HT-29 (cell line): ENCODE measurements around the gene MRAP2. TPM values are rescaled to one million over a fixed set of nuclear protein-coding genes. Genes with fewer than 3 reads are reported as not detected.
"Not testable (repeated sequence)": the region's sequence is repeated elsewhere in the genome, so short reads cannot be mapped to it uniquely, and the experiment has no call there.

Source experiments
- DNase-seq: peaks from one replicate; pipeline ENCODE4 v3.0.0-alpha.2; 2015; ENCODE audit warnings: low spot score
- total RNA-seq: library from RNA; depleted of rRNA; stranded (reverse); fragments of >200 nt; shearing (Covaris generic); gene quantifications from 2 replicates; pipeline ENCODE4 v1.2.3, GENCODE V29; 2014

The MRAP2 gene
- total RNA-seq, 1 experiment from 2014 or later: 10.5 TPM

DNA sequence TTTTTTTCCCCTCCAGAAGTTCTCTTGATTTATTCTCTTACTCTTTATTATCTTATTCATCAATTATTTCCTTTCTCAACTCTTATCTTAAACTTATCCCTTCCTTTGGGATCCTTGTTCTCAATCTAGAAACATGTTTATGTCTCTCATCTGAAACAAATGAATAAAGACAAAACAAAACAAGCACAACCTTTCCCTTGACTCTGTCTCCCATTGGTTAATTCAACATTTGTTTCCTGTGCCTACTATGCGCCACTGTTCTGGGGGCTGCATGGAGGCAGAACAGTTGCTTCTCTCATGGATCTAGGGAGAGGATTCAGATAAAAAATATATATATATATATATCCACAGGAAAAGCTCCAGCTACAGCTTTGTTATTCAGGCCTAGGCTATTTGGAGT lies 5.2 kb upstream of the MRAP2 start:
- DNase-seq: no peak

GRCh38 chr6:84032000-84032399 lies 1.6 kb upstream of the MRAP2 start:
- not testable (repeated sequence) for DNase-seq

GRCh38 chr6:84035484-84035883 lies 1.9 kb downstream of the MRAP2 start:
- DNase-seq: no peak

DNA sequence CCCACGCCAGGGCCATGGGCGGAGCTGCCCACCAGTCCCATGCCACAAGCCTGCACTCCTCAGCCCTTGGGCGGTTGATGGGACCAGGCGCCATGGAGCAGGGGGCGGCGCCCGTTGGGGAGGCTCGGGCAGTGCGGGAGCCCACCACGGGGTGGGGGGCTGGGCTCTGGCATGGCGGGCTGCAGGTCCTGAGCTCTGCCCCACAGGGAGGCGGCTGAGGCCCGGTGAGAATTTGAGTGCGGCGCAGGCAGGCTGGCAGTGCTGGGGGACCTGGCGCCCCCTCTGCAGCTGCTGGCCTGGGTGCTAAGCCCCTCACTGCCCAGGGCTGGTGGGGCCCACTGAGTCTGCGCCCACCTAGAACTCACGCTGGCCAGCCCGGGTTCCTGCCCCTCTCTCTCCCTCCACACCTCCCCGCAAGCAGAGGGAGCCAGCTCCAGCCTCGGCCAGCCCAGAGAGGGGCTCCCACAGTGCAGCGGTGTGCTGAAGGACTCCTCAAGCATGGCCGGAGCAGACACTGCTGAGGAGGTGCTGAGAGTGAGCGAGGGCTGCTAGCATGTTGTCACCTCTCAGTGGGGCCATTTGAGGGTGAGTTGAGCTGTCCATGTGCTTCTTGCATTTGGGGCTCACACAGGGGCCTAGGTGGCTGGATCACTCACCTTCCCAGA lies 4.0 kb downstream of the MRAP2 start:
- DNase-seq: no peak

DNA sequence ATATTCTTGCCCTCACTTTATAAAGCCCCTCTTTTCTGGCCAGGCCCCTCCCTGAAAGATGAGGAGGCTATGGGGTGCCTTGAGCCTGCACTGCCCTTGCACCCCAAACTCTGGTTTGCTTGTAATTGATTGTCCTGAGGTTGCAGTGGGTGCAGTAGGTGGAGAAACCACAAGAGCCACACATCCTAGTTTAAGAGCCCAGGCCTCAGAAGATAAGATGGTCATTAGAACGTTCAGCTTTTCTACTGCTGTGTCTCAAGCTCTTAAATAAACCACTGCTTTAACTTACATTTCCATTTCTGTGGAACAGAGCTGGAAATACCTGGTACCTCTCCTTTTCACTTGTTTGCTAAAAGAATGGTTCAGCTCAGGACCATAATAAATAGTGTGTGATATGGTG lies 9.0 kb downstream of the MRAP2 start:
- DNase-seq: no peak

DNA sequence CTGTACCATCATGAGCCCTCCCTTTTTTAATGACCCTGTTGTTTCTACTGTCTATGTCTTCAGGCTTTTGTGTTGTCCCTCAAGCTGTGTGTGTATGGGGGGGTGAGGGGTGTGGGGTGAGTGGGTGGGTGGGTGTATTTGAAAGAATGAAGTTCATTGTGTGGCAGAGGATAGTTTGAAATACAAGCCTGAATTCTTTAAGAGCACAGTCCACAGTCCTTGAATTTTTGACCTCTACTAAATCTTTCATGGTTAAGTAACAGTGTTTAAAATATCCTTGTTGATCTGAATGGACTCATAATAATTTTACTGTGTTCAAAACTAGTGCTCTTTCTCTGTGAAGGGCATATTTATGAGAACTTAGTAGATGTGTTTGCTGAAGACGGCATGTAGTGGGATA lies 10.0 kb downstream of the MRAP2 start:
- no peak for DNase-seq

DNA sequence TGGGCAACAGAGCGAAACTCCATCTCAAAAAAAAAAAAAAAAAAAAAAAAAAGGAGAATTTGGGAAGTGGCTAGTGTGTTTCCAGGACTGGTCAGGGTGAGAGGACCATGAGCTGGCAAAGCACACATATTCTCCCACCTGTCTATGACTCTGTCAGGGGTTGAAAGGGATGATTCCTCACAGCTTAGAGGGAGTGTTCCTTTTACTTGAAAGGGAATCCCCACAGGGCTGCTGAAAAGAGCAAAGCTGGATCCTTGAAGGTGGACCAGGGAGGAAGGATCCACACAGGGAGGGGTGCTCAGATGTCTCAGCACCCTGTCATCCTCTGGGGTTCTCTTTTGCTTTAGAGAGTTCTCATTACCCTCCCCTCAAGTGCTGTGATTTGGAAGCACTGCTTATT lies 13.2 kb downstream of the MRAP2 start:
- no peak for DNase-seq

- DNase-seq: no peak
These were observed 15.0 kb downstream of the MRAP2 start for GRCh38 chr6:84048588-84048987.

DNA sequence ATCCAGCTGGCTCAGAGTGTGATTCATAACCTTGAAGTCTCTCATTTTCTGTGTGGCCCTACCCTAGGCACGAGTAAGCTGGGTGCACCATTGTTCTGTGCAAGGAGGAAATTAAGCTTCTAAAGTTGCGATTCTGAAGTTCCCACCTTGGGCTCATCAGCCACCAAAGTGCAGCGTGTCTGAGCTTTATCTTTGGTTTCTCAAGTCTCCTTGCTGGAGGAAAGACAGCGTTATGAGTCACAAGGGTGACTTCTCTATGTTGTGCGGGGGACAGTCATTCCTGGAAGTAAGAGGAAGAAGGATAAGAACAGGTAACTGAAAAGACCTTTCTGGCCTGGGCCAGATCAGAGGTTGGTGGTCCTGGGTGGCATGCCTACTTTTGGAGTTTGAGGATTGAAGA lies 16.8 kb downstream of the MRAP2 start:
- DNase-seq: no peak

DNA sequence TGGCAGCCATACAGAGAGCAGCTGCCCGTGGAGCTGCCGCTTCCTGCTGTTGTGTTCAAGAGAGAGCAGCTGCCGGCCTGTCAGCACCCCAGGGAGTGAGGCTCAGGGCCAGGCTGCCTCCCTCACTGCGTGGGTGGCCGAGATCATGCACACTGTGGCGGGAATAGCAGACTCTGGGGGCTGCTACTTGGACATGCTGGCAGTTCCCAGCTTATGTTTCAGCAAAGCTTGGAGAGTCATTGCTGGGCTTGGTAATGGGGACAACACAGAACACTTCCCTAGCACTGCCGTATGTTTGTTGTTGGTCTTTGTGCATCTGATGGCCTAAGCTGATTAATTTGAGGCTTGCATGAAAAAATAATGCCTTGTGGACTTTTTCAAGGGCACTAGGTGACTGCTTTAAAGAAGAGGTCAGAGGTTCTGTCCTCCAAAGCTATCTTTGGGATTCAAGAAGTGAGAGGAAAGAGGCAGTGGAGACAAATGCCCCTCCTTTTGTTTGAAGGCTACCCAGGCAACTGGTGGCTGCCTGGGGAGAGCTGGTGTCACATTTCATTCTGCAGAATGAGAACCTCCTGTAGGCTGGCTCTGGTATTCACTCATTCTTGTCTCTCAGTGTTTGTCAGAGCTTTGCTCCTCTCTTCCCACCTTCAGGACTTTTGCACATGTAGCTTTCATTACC lies 18.8 kb downstream of the MRAP2 start:
- peak; percentile 21 for DNase-seq

DNA sequence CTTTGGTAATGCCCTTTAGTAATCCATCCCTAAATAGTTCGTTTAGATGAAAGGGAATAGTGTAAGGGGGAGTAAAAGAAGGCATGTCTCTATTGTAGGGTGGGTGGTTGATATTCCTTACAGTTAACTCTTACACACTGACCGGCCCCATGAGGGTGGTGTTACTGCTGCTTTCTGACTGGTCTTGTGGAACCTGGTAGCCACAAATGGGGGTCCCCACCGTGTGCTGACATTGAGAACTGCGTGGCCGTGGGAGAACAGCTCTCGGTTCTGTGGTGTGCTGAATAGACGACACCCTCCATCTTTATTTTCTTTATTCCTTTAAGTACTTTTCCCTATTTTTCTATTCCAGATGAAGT lies 19.3 kb downstream of the MRAP2 start:
- DNase-seq: no peak

GRCh38 chr6:84055647-84056046 lies 22.1 kb downstream of the MRAP2 start:
- no peak for DNase-seq

DNA sequence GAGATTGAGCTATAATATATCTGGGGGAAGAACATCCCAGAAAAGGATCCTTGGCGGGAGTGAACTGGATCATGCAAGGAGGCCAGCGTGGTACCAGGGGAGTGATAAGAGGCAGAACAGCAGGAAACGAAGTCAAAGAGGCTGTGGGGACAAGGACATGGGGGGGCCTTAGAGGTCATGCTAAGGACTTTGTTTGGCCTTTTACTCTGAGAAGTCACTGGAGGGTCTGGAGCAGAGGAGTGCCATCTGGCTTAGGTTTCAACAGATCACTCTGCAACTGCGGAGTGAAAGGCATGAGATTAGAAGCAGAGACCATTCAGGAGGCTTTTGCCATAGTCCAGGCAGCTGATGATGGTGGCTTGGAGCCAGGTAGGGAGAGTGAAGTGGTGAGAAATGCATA lies 24.3 kb downstream of the MRAP2 start:
- DNase-seq: no peak

GRCh38 chr6:84059082-84059481 lies 25.5 kb downstream of the MRAP2 start:
- DNase-seq: no peak

GRCh38 chr6:84061174-84061573 lies 27.6 kb downstream of the MRAP2 start:
- no peak for DNase-seq

DNA sequence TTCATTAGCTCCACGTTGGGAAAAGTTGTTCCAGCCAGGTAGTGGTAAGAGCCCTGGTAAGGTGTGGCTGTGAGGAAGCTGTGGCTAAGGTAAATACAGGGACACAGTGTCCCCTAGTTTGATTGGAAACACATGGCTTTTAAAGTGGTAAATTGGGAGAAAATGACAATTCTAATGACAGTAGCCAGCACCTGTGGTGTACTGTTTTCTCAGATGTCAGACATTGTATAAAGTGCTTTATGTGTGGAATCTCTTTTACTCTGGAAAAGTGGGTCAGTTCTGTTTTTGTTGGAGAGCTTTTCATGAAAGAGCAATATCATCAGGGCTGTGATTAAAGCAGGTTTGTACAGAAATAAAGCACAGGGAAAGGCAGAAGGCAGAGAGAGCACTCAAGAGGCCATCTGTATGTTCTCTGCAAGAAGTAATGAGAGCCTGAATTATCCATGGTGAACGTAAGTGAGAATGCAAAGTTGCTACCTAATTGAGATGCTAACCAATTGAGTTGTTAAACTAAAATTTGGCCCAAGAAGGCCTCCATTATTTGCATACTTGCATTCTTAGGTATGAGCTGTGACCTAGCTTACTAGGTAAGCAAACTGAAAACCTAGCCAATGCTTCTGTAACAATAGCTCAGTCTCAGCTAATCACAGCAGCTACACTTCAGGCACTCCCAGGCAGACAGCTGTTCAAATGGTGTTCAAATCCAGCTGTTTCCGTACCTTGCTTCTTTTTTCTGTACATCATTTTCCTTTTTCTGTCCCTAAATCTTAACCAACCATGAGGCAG lies 28.2 kb downstream of the MRAP2 start:
- DNase-seq: no peak

DNA sequence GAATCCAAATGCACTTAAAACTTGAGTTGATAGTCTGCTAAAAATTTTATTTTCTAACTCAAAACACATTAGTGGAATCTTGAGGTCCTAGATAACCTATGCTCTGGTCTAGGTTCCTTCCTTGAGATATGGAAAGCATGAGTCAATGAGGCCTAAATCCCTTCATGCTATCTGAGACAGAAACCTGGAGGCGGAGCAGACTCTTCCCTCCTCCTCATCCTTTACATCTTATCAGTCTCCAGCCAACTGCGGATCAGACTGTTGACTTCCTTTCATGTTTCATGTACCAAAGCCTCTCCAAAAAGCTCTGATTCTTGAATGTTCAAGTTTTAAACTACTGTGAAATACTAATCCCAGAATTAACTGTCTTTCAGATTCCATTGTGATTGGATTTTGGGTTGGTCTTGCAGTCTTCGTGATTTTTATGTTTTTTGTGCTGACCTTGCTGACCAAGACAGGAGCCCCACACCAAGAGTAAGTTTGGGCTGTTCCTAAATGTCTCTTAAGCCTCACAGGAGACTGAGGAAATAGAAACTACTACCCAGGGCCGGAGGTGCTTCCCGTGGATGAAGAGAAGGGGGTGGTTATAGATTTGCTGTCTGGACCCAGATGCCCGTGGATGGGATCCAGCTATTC lies 29.1 kb downstream of the MRAP2 start:
- DNase-seq: no peak

DNA sequence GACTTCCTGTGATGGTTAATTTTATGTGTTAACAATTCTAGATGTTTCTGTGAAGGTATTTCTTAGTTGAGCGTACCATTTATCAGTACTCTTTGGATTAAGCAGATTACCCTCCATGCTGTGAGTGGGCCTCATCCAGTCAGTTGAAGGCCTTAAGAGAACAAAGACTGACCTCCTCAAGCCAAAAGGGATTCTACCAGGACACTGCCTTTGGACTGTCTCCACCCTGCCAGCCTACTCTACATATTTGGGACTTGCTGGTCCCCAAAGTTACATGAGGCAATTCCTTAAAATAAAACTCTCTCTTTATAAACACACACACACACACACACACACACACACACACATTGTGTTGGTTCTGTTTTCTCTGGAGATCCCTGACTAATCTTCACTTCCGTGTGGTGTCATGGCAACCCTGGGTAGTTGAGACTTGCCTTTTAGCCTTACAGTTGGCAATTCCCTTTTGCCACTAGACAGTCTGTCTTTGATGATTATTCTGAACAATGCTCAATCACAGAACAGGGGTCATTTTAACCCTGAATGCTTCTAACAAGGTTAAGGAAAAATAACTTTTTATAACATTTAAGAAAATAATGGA lies 32.2 kb downstream of the MRAP2 start:
- peak; percentile 37 for DNase-seq

DNA sequence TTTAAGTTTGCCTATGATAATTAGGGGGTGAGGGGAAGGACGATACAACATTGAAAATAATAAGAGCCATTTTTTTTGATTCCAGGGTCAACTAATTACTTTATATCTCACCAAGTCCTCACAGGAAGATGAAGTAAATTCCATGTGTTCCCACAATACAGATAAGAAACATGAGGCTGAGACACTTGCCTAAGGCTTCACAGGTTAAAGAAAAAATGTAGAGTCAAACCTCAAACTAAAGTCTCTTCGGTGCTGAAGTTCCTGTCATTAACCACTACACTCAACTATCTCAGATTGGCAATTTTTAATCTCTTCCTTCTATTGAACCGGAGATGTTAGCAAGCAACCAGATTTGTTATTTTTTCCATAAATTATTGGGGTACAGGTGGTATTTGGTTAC lies 33.0 kb downstream of the MRAP2 start:
- no peak for DNase-seq

GRCh38 chr6:84068873-84069272 lies 35.3 kb downstream of the MRAP2 start:
- not testable (repeated sequence) for DNase-seq

- DNase-seq: no peak
These were observed 38.9 kb downstream of the MRAP2 start for GRCh38 chr6:84072442-84072997.
